GM21526 (cell line): ENCODE data around the gene SPTBN5.

Experiments
- ATAC-seq: cut with Tn5 transposase; IDR thresholded peaks from one replicate; pipeline ENCODE4 v1.9.1; 2021; ENCODE audit warnings: moderate library complexity; ENCODE audit not compliant: unreplicated experiment, low FRiP score

Gene SPTBN5

GRCh38 chr15:41827880-41828806 lies 65.7 kb downstream of the SPTBN5 start, which contains the start of gene JMJD7:
TSS of gene JMJD7 (plus strand) at chr15:41828092. CDS start at chr15:41828125, 33 bp downstream.
- ATAC-seq = peak; percentile 60

DNA sequence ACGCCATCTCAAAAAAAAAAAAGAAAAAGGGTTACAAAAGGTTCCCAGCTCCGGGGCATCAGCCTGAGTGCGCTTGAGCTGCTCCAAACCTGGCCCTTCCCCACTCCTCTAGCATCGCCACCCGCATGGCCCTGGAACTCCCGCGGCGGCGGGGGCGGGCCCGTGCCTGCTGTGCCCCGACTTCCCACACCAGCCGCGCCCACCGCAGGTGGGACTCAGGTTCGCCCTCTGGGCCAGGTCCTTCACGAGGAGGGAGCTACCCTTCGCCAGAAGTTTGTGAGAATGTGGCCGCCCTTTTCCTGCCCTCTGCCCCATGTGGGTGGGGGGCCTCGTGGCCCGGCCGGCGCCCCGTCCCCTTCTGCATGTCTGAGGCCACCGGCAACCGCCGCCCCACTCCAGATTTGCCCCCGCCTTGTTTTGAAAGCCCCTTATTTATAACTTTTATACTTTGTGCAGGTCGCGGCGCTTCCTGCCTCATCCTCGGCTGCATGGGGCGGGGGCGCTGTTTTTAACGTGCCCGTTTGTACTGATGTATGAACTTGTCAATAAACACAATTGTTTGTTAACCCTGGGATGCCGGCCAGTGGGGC lies 66.5 kb downstream of the SPTBN5 start:
- ATAC-seq = peak; percentile 8

DNA sequence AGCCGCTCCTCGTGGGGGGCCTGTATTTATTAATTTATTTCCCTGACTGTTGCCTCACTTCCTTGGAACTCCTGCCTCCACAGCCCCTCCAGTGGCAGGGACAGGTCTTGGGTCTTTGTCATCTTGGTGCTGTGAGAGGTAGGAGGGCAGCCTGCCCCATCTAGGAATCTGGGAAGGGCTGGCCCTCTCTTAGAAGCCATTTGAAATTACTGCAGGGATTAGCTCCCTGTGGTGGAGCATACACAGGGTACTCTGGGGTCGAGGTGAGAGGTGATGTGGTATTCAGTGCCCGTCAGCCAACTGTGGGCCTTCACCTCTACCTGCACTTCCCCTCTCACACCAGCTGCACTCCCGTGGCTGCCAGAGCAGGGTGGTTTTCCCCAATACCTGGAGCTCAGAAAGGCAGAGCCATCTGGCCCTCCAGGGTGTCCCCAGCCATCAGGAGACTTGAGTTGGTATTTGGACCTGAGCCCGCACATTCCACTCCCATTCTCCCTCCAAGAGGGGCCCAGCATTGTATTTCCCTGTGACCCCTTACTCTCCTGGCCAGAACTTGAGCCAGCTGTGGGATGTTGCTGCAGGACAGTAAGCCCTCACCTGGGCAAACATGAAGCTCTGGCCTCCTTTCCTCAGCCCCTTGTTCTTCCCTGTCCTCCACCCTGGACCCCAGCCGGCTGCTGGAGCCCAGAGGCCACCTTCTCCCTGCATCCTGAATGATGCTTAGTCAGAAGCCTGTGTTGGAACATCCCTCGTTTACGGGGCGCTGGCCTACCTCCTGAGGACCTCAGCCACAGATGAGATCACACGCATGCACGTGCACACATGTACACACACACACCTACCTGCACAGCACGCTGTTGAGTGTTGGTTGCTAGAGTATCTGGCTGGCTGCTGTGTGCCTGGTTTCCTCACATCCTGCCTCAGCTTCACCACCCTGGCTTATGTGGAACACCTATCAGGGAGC lies 68.0 kb downstream of the SPTBN5 start:
- no peak for ATAC-seq

DNA sequence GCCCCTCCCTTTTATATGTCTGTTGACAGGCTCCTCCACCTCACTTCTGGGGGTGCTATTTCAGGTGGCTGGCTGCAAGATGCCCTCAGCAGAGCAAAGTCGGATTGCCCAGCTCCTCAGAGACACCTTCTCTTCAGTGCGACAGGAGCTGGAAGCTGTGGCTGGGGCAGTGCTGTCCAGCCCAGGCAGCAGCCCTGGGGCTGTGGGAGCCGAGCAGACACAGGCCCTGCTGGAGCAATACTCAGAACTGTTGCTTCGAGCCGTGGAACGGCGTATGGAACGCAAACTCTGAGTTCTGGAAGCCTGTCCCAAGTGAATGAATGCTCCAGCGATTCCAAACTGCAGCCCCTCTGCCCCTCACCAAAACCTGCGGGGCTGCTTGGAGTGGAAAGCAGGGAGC lies 68.7 kb downstream of the SPTBN5 start:
- no peak for ATAC-seq

- ATAC-seq = no peak
Observed at GRCh38 chr15:41824062-41824745, 69.6 kb downstream of the SPTBN5 start.

DNA sequence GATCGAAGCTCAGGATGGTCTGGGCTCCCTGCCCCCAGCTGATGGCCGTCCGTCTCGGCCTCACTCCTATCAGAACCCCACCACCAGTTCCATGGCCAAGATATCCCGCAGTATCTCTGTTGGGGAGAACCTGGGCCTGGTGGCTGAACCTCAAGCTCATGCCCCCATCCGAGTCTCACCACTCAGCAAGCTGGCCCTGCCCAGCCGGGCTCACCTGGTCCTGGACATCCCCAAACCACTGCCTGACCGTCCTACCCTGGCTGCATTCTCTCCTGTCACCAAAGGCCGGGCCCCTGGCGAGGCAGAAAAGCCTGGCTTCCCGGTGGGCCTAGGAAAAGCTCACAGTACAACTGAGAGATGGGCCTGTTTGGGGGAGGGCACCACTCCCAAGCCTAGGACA lies 70.4 kb downstream of the SPTBN5 start:
- ATAC-seq = no peak

DNA sequence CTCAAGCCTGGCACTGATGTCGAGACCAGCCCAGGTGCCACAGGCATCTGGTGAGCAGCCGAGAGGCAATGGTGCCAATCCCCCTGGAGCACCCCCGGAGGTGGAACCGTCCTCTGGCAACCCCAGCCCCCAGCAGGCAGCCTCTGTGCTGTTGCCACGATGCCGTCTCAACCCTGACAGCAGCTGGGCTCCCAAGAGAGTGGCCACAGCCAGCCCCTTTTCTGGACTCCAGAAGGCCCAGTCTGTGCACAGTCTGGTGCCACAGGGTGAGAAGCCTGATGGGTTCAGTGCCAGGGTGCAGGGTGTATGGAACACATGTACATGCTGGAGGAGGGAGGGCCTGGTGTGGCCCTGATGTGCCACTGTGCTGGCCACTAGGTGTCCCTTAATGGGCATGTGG lies 70.9 kb downstream of the SPTBN5 start:
- no peak for ATAC-seq

GRCh38 chr15:41822471-41822870 lies 71.4 kb downstream of the SPTBN5 start:
- no peak for ATAC-seq

- no peak for ATAC-seq
Observed at GRCh38 chr15:41821831-41822230, 72.0 kb downstream of the SPTBN5 start.

- no peak for ATAC-seq
Observed at GRCh38 chr15:41820791-41821423, 72.9 kb downstream of the SPTBN5 start.

DNA sequence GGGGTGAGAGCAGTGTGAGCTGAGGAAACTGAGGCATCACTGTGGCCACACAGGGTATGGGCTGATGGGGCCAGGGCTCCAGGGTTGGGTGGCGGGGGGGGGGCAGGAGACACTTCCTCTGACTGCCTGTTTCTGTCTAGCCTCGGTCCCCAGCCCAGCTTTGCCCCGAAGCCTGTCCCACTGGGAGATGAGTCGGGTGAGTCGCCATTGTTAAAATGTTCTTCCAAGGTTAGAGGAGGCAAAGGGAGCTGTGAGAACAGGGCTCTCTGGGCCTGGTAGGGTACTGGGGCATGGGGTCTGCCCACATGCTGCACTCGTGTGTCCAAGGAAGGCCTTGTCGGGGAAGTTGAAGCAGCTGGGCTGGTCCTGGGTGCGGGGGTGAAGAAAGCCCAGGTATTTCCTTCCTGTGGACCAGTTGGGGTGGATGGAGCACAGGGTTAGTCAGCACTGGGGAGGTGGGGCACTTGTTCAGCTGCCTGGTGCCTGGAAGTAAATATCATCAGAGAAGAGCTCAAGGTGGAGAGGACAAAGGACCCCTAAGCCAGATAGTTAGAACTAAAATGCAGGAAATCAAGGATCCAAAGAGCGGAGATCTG lies 74.3 kb downstream of the SPTBN5 start:
- ATAC-seq = no peak

DNA sequence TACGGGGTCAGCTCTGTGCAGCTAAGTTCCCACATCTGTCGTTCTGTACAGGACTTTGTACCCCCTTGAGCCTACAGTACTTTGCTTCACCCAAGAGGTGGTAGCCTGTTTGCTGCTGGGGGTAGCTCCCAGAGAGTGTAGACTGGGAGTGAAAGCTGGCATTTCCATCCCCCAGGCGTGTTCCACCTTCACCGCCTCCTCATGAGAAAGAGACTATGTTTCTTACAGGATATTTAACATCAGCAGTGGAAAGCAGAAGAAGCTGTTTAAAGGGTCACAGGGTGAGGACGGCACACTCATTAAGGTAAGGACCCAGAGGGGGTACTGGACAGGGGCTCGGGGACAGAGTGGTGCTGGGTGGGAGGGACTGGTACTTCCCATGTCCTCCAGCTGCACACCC lies 76.1 kb downstream of the SPTBN5 start:
- no peak for ATAC-seq

DNA sequence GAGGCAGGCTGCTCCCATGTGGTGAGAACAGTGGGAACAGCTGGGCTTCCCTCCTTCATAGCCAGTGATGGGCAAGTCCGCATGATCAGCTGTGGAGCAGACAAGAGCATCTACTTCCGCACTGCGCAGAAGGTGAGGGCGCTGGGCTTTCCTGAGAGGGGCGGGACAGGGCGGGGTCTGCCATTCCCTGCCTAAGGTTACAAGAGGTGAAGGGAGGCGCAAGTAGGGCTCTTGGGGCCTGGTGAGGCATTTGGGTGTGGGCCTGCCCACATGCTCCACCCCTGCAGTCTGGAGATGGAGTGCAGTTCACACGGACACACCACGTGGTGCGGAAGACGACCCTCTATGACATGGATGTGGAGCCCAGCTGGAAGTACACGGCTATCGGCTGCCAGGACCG lies 76.5 kb downstream of the SPTBN5 start:
- ATAC-seq = no peak

GRCh38 chr15:41816788-41817187 lies 77.1 kb downstream of the SPTBN5 start:
- ATAC-seq = no peak

- ATAC-seq = no peak
Observed at GRCh38 chr15:41814534-41814933, 79.3 kb downstream of the SPTBN5 start.

- ATAC-seq = no peak
Observed at GRCh38 chr15:41813426-41813825, 80.4 kb downstream of the SPTBN5 start.

- ATAC-seq = no peak
Observed at GRCh38 chr15:41812820-41813375, 81.0 kb downstream of the SPTBN5 start.

- ATAC-seq = peak; percentile 63
Observed at GRCh38 chr15:41811432-41812195, 82.2 kb downstream of the SPTBN5 start.
